ENCODE measurements around the gene KCTD11. TPM values are rescaled to one million over a fixed set of nuclear protein-coding genes. Genes with fewer than 3 reads are reported as not detected.
"Not testable (repeated sequence)": the region's sequence is repeated elsewhere in the genome, so short reads cannot be mapped to it uniquely, and the experiment has no call there.

KCTD11 gene
- total RNA-seq, 1 experiment from 2014 or later: 5.3 TPM

DNA sequence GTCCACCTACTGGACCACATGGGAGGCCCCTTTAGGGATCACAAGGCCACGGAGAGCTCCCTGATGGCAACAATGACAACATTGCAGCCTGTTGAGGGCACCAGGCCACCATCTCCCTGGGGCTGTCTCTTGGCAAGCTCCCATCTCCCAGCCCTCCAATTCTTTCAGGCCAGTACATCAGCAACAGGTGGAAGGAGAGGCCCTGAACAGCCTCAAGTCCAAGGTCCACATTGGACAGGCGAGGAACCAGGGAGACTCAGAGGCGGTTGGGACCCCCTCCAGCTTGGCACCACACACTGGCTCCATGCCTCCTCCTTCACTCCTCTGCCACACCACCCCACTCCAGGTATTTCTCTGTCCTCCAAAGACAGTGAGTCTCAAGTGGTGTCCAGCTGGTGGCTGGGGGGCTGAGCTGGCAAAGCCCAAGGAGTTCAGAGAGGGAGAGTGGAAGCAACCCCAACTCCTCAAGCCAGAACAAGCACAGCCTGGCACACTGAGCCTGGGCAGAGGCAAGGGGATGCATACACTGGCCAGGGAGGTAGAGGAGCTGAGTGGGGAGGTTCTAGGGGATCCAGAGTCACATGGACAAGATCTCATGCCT, 16.9 kb upstream of the KCTD11 start:
- H3K9me3 Mint-ChIP-seq: no peaks in the 10 kb centered on the region
- Histone ChIP-seq H4K20me1 (ENCODE audit: control insufficient read depth, insufficient read depth, insufficient read length) (no peaks in the 10 kb centered on the region), H2AFZ (ENCODE audit: low read length) (no peak overlapping the region), H4K91ac (ENCODE audit: insufficient read length, low read depth, low read length) (no peak overlapping the region), H3K14ac (ENCODE audit: insufficient read depth, low read length) (no peak overlapping the region), H4K5ac (ENCODE audit: insufficient read length, low read depth, low read length) (no peak overlapping the region), H3K23me2 (ENCODE audit: insufficient read length, low read depth, low read length, poor library complexity, severe bottlenecking) (peaks cover 6% of the 10 kb centered on the region), H3T11ph (ENCODE audit: low read length) (no peak overlapping the region), H2AK5ac (ENCODE audit: insufficient read length, low read length) (no peak overlapping the region), H3K4ac (ENCODE audit: low read depth, low read length) (no peak overlapping the region), H3K4me2 (ENCODE audit: insufficient read depth, insufficient read length, low read length) (no peak overlapping the region), H3K9ac (ENCODE audit: extremely low read depth, insufficient read length, low read length) (no peak overlapping the region), H3K9me3 (ENCODE audit: control insufficient read depth, low read depth, low read length) (no peaks in the 10 kb centered on the region), H3K27ac (ENCODE audit: insufficient read length, low read depth, low read length) (no peak overlapping the region), H4K8ac (replicated peaks; ENCODE audit: insufficient read length, low read depth, low read length) (no peak overlapping the region), H3K79me2 (ENCODE audit: insufficient read depth, low read length) (no peaks in the 10 kb centered on the region), H3K23ac (ENCODE audit: insufficient read length, low read depth, low read length) (no peak overlapping the region), H3K56ac (ENCODE audit: insufficient read length, low read depth, low read length) (no peak overlapping the region), H2BK120ac (ENCODE audit: low read depth, low read length, poor library complexity, severe bottlenecking) (no peak overlapping the region), H2BK12ac (ENCODE audit: insufficient read length, low read depth, low read length) (no peak overlapping the region), H3K79me1 (ENCODE audit: insufficient read depth, low read depth, low read length, poor library complexity, severe bottlenecking) (no peaks in the 10 kb centered on the region), H3K4me1 (ENCODE audit: insufficient read depth, low read length) (peaks cover 4% of the 10 kb centered on the region; the same call in 1 of the 2 replicates), H2BK5ac (ENCODE audit: insufficient read length, low read length) (no peak overlapping the region), H2BK20ac (ENCODE audit: low read depth, low read length, poor library complexity, severe bottlenecking) (no peak overlapping the region), H3K18ac (ENCODE audit: insufficient read length, low read depth, low read length) (no peak overlapping the region), H2BK15ac (ENCODE audit: low read depth, low read length) (no peak overlapping the region), H3K27me3 (ENCODE audit: insufficient read depth, low read length) (no peaks in the 10 kb centered on the region)
- DNase-seq: no peak
- WGBS (ENCODE audit: extremely low coverage, insufficient read length, low lambda C conversion rate): no CpG with 5 or more reads among the region's 3 CpGs
- no peak overlapping the region for H3K27ac Mint-ChIP-seq
- H3K27me3 Mint-ChIP-seq (ENCODE audit: low read depth): no peaks in the 10 kb centered on the region; the same call in 1 of the 2 replicates
- H3K4me1 Mint-ChIP-seq: peaks cover 23 to 38% of the 10 kb centered on the region in 2 experiments
- TF ChIP-seq, protein P1, sequence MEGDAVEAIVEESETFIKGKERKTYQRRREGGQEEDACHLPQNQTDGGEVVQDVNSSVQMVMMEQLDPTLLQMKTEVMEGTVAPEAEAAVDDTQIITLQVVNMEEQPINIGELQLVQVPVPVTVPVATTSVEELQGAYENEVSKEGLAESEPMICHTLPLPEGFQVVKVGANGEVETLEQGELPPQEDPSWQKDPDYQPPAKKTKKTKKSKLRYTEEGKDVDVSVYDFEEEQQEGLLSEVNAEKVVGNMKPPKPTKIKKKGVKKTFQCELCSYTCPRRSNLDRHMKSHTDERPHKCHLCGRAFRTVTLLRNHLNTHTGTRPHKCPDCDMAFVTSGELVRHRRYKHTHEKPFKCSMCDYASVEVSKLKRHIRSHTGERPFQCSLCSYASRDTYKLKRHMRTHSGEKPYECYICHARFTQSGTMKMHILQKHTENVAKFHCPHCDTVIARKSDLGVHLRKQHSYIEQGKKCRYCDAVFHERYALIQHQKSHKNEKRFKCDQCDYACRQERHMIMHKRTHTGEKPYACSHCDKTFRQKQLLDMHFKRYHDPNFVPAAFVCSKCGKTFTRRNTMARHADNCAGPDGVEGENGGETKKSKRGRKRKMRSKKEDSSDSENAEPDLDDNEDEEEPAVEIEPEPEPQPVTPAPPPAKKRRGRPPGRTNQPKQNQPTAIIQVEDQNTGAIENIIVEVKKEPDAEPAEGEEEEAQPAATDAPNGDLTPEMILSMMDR (conservative IDR thresholded peaks at IDR 0.05): no peak
- no peaks in the 10 kb centered on the region; a peak in 1 of 7 replicates for H3K36me3 Mint-ChIP-seq (ENCODE audit: insufficient read depth in 1 of 3, low read depth in 3 of 3)
- peak overlapping the region in 1 of 2 experiments; percentile 25; a peak in 1 of 5 replicates for H3K4me3 Mint-ChIP-seq

DNA sequence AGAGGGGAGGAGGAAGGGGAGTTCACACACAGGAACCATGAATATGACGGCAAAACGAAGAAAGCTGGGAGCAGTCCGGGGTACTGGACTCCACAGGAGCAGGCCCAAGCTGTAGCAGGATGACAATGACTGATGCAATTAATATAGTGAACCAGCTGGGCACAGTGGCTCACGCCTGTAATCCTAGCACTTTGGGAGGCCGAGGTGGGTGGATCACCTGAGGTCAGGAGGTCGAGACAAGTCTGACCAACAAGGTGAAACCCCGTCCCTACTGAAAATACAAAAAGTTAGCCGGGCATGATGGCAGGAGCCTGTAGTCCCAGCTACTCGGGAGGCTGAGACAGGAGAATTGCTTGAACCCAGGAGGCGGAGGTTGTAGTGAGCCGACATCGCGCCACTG, 16.2 kb upstream of the KCTD11 start:
- not testable (repeated sequence) for H2AK5ac ChIP-seq (ENCODE audit: insufficient read length, low read length); DNase-seq; H2BK20ac ChIP-seq (ENCODE audit: low read depth, low read length, poor library complexity, severe bottlenecking); H4K8ac ChIP-seq (replicated peaks; ENCODE audit: insufficient read length, low read depth, low read length); H3K27me3 Mint-ChIP-seq (ENCODE audit: low read depth); H3K23ac ChIP-seq (ENCODE audit: insufficient read length, low read depth, low read length); H2AFZ ChIP-seq (ENCODE audit: low read length); H4K20me1 ChIP-seq (ENCODE audit: control insufficient read depth, insufficient read depth, insufficient read length); H3K4ac ChIP-seq (ENCODE audit: low read depth, low read length); H3K56ac ChIP-seq (ENCODE audit: insufficient read length, low read depth, low read length); H3K79me1 ChIP-seq (ENCODE audit: insufficient read depth, low read depth, low read length, poor library complexity, severe bottlenecking); H3K14ac ChIP-seq (ENCODE audit: insufficient read depth, low read length); H2BK15ac ChIP-seq (ENCODE audit: low read depth, low read length); H3K18ac ChIP-seq (ENCODE audit: insufficient read length, low read depth, low read length); H3K4me1 ChIP-seq (ENCODE audit: insufficient read depth, low read length); H3K9me3 Mint-ChIP-seq; H3K4me2 ChIP-seq (ENCODE audit: insufficient read depth, insufficient read length, low read length); H3K27me3 ChIP-seq (ENCODE audit: insufficient read depth, low read length); H3K36me3 Mint-ChIP-seq (ENCODE audit: insufficient read depth in 1 of 3, low read depth in 3 of 3); H3K23me2 ChIP-seq (ENCODE audit: insufficient read length, low read depth, low read length, poor library complexity, severe bottlenecking); H4K91ac ChIP-seq (ENCODE audit: insufficient read length, low read depth, low read length); H3T11ph ChIP-seq (ENCODE audit: low read length); H4K5ac ChIP-seq (ENCODE audit: insufficient read length, low read depth, low read length); H2BK12ac ChIP-seq (ENCODE audit: insufficient read length, low read depth, low read length); H2BK5ac ChIP-seq (ENCODE audit: insufficient read length, low read length); H2BK120ac ChIP-seq (ENCODE audit: low read depth, low read length, poor library complexity, severe bottlenecking); H3K9me3 ChIP-seq (ENCODE audit: control insufficient read depth, low read depth, low read length); H3K79me2 ChIP-seq (ENCODE audit: insufficient read depth, low read length); H3K9ac ChIP-seq (ENCODE audit: extremely low read depth, insufficient read length, low read length); H3K27ac ChIP-seq (ENCODE audit: insufficient read length, low read depth, low read length)
- Mint-ChIP-seq H3K27ac (peak overlapping the region in 1 of 3 experiments; percentile 71; a peak in 1 of 7 replicates), H3K4me1 (peaks cover 22 to 36% of the 10 kb centered on the region in 2 experiments), H3K4me3 (peak overlapping the region in 1 of 2 experiments; percentile 70; a peak in 3 of 5 replicates)
- WGBS (ENCODE audit: extremely low coverage, insufficient read length, low lambda C conversion rate): no CpG with 5 or more reads among the region's 13 CpGs

Data from H9 (cell line).